ENCODE results near the gene DES.

DNA sequence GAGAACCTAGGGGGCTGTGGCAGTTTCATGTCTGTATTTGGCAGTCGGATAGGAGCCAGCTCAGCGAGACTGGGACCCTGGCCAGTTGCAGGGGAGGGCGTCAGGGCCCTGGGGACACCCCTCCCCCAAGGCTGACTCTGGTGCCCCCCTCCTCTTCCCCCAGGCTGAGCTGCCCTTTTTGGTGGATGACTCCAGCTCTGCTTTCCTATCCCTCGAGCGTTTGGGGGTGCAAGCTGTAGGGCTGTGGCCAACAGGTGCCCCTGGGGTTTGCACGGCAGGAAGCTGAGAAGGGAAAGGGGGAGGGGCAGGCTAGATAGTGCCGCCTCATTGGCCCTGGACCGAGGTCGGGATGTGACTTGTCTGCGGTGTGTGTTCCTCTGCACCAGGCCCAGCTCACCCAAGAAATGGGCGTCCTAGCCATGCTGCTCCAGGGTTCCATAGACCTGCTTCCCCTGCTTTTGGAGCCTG lies 42.9 kb downstream of the DES start:
- TF ChIP-seq, protein P1, sequence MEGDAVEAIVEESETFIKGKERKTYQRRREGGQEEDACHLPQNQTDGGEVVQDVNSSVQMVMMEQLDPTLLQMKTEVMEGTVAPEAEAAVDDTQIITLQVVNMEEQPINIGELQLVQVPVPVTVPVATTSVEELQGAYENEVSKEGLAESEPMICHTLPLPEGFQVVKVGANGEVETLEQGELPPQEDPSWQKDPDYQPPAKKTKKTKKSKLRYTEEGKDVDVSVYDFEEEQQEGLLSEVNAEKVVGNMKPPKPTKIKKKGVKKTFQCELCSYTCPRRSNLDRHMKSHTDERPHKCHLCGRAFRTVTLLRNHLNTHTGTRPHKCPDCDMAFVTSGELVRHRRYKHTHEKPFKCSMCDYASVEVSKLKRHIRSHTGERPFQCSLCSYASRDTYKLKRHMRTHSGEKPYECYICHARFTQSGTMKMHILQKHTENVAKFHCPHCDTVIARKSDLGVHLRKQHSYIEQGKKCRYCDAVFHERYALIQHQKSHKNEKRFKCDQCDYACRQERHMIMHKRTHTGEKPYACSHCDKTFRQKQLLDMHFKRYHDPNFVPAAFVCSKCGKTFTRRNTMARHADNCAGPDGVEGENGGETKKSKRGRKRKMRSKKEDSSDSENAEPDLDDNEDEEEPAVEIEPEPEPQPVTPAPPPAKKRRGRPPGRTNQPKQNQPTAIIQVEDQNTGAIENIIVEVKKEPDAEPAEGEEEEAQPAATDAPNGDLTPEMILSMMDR (conservative IDR thresholded peaks at IDR 0.05; ENCODE audit: low read depth, low read length) = no peak
- TF ChIP-seq EZH2 (IDR thresholded peaks at IDR 0.05; ENCODE audit: low read length, unreplicated experiment) = no peak
